Measurements from ENCODE around the gene EPHX1.
"Not testable (repeated sequence)": the region's sequence is repeated elsewhere in the genome, so short reads cannot be mapped to it uniquely, and the experiment has no call there.

The EPHX1 gene

GRCh38 chr1:225770561-225771248 is 39.2 kb upstream of the EPHX1 start:
- DNase-seq, result no peak
- no peak for TF ChIP-seq POLR2A (IDR thresholded peaks at IDR 0.05; ENCODE audit: low read length)

- DNase-seq, result no peak
- TF ChIP-seq POLR2A (IDR thresholded peaks at IDR 0.05; ENCODE audit: low read length) (no peak), GATA1 (IDR thresholded peaks at IDR 0.05; ENCODE audit: low read depth, low read length) (no peak)
These were observed 38.1 kb upstream of the EPHX1 start for GRCh38 chr1:225771661-225772322.

GRCh38 chr1:225772323-225772768 is 37.6 kb upstream of the EPHX1 start:
- peak; percentile 61 to 68 for DNase-seq
- TF ChIP-seq POLR2A (IDR thresholded peaks at IDR 0.05; ENCODE audit: low read length) (no peak), GATA1 (IDR thresholded peaks at IDR 0.05; ENCODE audit: low read depth, low read length) (no peak)

GRCh38 chr1:225772848-225773247 is 37.1 kb upstream of the EPHX1 start:
- TF ChIP-seq GATA1 (IDR thresholded peaks at IDR 0.05; ENCODE audit: low read depth, low read length) (no peak), POLR2A (IDR thresholded peaks at IDR 0.05; ENCODE audit: low read length) (no peak)
- DNase-seq, result no peak

- no peak for TF ChIP-seq POLR2A (IDR thresholded peaks at IDR 0.05; ENCODE audit: low read length)
- no peak for TF ChIP-seq GATA1 (IDR thresholded peaks at IDR 0.05; ENCODE audit: low read depth, low read length)
- no peak for DNase-seq
These were observed 35.4 kb upstream of the EPHX1 start for GRCh38 chr1:225774281-225775147.

- no peak for DNase-seq
- TF ChIP-seq POLR2A (IDR thresholded peaks at IDR 0.05; ENCODE audit: low read length) (no peak), GATA1 (IDR thresholded peaks at IDR 0.05; ENCODE audit: low read depth, low read length) (no peak)
These were observed 33.6 kb upstream of the EPHX1 start for GRCh38 chr1:225776294-225776693.

- no peak for TF ChIP-seq GATA1 (IDR thresholded peaks at IDR 0.05; ENCODE audit: low read depth, low read length)
- TF ChIP-seq POLR2A (IDR thresholded peaks at IDR 0.05; ENCODE audit: low read length), result no peak
- DNase-seq, result no peak
These were observed 32.8 kb upstream of the EPHX1 start for GRCh38 chr1:225777058-225777582.

GRCh38 chr1:225777583-225778336 is 32.2 kb upstream of the EPHX1 start, which contains the start of gene SRP9:
SRP9 (plus strand) TSS chr1:225777826; CDS start chr1:225777941, 115 bp downstream.
- DNase-seq, result peak; percentile 98 to 99
- TF ChIP-seq GATA1 (IDR thresholded peaks at IDR 0.05; ENCODE audit: low read depth, low read length), result no peak
- peak; percentile 96 for TF ChIP-seq POLR2A (IDR thresholded peaks at IDR 0.05; ENCODE audit: low read length)

GRCh38 chr1:225778337-225778669 is 31.6 kb upstream of the EPHX1 start:
- TF ChIP-seq GATA1 (IDR thresholded peaks at IDR 0.05; ENCODE audit: low read depth, low read length) (no peak), POLR2A (IDR thresholded peaks at IDR 0.05; ENCODE audit: low read length) (no peak)
- no peak for DNase-seq

GRCh38 chr1:225779165-225779564 is 30.8 kb upstream of the EPHX1 start:
- not testable (repeated sequence) for DNase-seq

GRCh38 chr1:225780134-225780533 is 29.8 kb upstream of the EPHX1 start:
- no peak for TF ChIP-seq GATA1 (IDR thresholded peaks at IDR 0.05; ENCODE audit: low read depth, low read length)
- no peak for TF ChIP-seq POLR2A (IDR thresholded peaks at IDR 0.05; ENCODE audit: low read length)
- no peak for DNase-seq

- TF ChIP-seq POLR2A (IDR thresholded peaks at IDR 0.05; ENCODE audit: low read length), result no peak
- no peak for TF ChIP-seq GATA1 (IDR thresholded peaks at IDR 0.05; ENCODE audit: low read depth, low read length)
- no peak for DNase-seq
These were observed 29.3 kb upstream of the EPHX1 start for GRCh38 chr1:225780630-225781029.

GRCh38 chr1:225789142-225789541 is 20.8 kb upstream of the EPHX1 start:
- not testable (repeated sequence) for DNase-seq

- no peak for DNase-seq
- TF ChIP-seq POLR2A (IDR thresholded peaks at IDR 0.05; ENCODE audit: low read length) (no peak), GATA1 (IDR thresholded peaks at IDR 0.05; ENCODE audit: low read depth, low read length) (no peak)
These were observed 15.0 kb upstream of the EPHX1 start for GRCh38 chr1:225794954-225795353.

- not testable (repeated sequence) for DNase-seq
These were observed 13.8 kb upstream of the EPHX1 start for GRCh38 chr1:225796097-225796496.

- not testable (repeated sequence) for DNase-seq
These were observed 8.8 kb upstream of the EPHX1 start for GRCh38 chr1:225801146-225801545.

Measured in erythroblast (primary cell).